ENCODE data around the gene PLA2G4A.

The PLA2G4A gene

DNA sequence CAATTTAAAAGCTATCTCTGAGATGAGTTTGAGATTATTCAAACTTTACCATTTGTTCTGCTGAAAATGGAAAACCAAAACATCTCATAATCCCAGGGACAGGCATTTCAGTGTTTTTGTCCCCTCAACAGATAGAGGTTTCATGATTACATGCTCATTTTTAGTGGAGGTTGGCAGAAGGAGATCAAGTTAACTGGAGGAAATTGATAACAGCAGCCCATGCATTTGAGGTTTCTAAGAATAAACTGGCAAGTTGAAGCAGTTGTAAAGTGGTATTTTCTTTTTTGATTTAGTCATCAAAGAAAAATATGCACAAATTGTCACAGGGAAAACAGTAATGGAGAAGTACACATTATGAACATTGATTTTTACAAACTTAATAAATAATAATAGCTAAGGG, 205.8 kb downstream of the PLA2G4A start:
- H3K14ac ChIP-seq (ENCODE audit: low read length in 2 of 2), result no peak overlapping the region
- no peaks in the 10 kb centered on the region for H3K36me3 ChIP-seq (ENCODE audit: control insufficient read depth in 1 of 2, insufficient read depth in 2 of 2, low read depth in 1 of 2, low read length in 2 of 2)
- H2BK15ac ChIP-seq (ENCODE audit: low read depth, poor library complexity, severe bottlenecking), result no peak overlapping the region
- H2AK5ac ChIP-seq (ENCODE audit: low read length, severe bottlenecking), result no peak overlapping the region
- no peak overlapping the region for H2AFZ ChIP-seq (ENCODE audit: low read depth, low read length)
- DNase-seq, result no peak
- no peak overlapping the region for H3K23ac ChIP-seq (ENCODE audit: low read length in 2 of 2)
- no peak overlapping the region for H4K91ac ChIP-seq (ENCODE audit: low read length)
- no peak overlapping the region for H3K18ac ChIP-seq (ENCODE audit: low read depth in 1 of 2, low read length in 2 of 2)
- no peak overlapping the region for H3K4ac ChIP-seq (ENCODE audit: low read depth in 1 of 2, low read length in 2 of 2)
- no peak overlapping the region for H3K27ac ChIP-seq (ENCODE audit: low read length, poor library complexity, severe bottlenecking)
- no peaks in the 10 kb centered on the region for H3K4me1 ChIP-seq (ENCODE audit: control insufficient read depth, insufficient read depth, low read depth, low read length)
- no peak overlapping the region for H2BK5ac ChIP-seq (ENCODE audit: low read depth, low read length, poor library complexity, severe bottlenecking)
- no peaks in the 10 kb centered on the region for H3K79me1 ChIP-seq (replicated peaks; ENCODE audit: low read length, poor library complexity, severe bottlenecking)
- H2BK12ac ChIP-seq (ENCODE audit: low read length in 2 of 2), result no peak overlapping the region
- H3K9ac ChIP-seq (ENCODE audit: low read length), result no peak overlapping the region
- H3K4me3 ChIP-seq (ENCODE audit: insufficient read depth in 1 of 2, low read depth in 1 of 2, low read length in 2 of 2), result no peak overlapping the region
- H3K4me2 ChIP-seq (ENCODE audit: low read length, poor library complexity, severe bottlenecking), result no peak overlapping the region
- peaks cover 10% of the 10 kb centered on the region for H3K9me3 ChIP-seq (ENCODE audit: control insufficient read depth, low read length)
- H4K8ac ChIP-seq (ENCODE audit: low read length), result no peak overlapping the region
- no peak overlapping the region for H2BK120ac ChIP-seq (ENCODE audit: low read depth, low read length)
- H3K27me3 ChIP-seq (ENCODE audit: control insufficient read depth in 1 of 2, insufficient read depth in 1 of 2, low read length in 2 of 2), result no peaks in the 10 kb centered on the region

DNA sequence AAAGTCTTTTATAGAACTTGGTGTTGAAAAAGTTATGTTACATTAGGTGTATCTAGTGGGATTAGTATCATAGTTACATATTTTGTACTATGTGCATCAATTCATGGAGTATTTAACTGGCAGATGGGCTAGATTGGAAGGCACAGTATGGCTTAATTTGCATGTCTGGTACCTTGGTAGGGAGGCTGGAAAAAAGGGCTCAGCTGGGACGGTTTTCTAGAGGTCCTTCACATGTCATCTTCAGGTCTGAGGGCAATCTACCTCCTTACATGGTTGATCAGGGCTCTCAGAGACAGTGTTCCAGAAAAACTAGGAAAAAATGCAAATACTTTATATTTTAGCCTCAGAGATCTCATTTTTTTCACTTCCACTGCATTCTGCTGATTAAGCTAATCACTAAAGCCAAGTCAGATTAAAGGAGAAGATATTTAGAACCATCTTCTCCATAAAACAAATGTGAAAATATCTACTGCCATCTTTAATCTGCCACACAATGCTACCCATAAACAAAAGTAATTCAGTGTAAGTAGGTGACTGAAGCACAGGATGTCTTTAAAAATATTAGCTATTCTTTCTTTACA, 209.3 kb downstream of the PLA2G4A start:
- H3K4me1 ChIP-seq (ENCODE audit: control insufficient read depth, insufficient read depth, low read depth, low read length), result no peaks in the 10 kb centered on the region
- H3K23ac ChIP-seq (ENCODE audit: low read length in 2 of 2), result no peak overlapping the region
- no peak overlapping the region for H3K4me3 ChIP-seq (ENCODE audit: insufficient read depth in 1 of 2, low read depth in 1 of 2, low read length in 2 of 2)
- no peaks in the 10 kb centered on the region for H3K36me3 ChIP-seq (ENCODE audit: control insufficient read depth in 1 of 2, insufficient read depth in 2 of 2, low read depth in 1 of 2, low read length in 2 of 2)
- H2AK5ac ChIP-seq (ENCODE audit: low read length, severe bottlenecking), result no peak overlapping the region
- no peaks in the 10 kb centered on the region for H3K27me3 ChIP-seq (ENCODE audit: control insufficient read depth in 1 of 2, insufficient read depth in 1 of 2, low read length in 2 of 2)
- WGBS, result 36% methylated on average over 1 of the region's 1 CpG
- no peak overlapping the region for H3K14ac ChIP-seq (ENCODE audit: low read length in 2 of 2)
- H3K9me3 ChIP-seq (ENCODE audit: control insufficient read depth, low read length), result peaks cover 3% of the 10 kb centered on the region
- no peak overlapping the region for H3K4ac ChIP-seq (ENCODE audit: low read depth in 1 of 2, low read length in 2 of 2)
- H3K18ac ChIP-seq (ENCODE audit: low read depth in 1 of 2, low read length in 2 of 2), result no peak overlapping the region
- no peaks in the 10 kb centered on the region for H3K79me1 ChIP-seq (replicated peaks; ENCODE audit: low read length, poor library complexity, severe bottlenecking)
- H4K8ac ChIP-seq (ENCODE audit: low read length), result no peak overlapping the region
- H3K9ac ChIP-seq (ENCODE audit: low read length), result no peak overlapping the region
- no peak overlapping the region for H2BK15ac ChIP-seq (ENCODE audit: low read depth, poor library complexity, severe bottlenecking)
- H3K27ac ChIP-seq (ENCODE audit: low read length, poor library complexity, severe bottlenecking), result no peak overlapping the region
- H2BK5ac ChIP-seq (ENCODE audit: low read depth, low read length, poor library complexity, severe bottlenecking), result no peak overlapping the region
- DNase-seq, result no peak
- no peak overlapping the region for H4K91ac ChIP-seq (ENCODE audit: low read length)
- H2BK120ac ChIP-seq (ENCODE audit: low read depth, low read length), result no peak overlapping the region
- H3K4me2 ChIP-seq (ENCODE audit: low read length, poor library complexity, severe bottlenecking), result no peak overlapping the region
- H2AFZ ChIP-seq (ENCODE audit: low read depth, low read length), result no peak overlapping the region
- no peak overlapping the region for H2BK12ac ChIP-seq (ENCODE audit: low read length in 2 of 2)

All from mesenchymal stem cell (in vitro differentiated cells and primary cell).